Endometrium (tissue), 2 donors: ENCODE data around the gene FAAP20.

Experiments
- FAIRE-seq: peaks from 2 replicates; lab custom pipeline; 2012; peaks lifted over from hg19 to GRCh38; lab: Jason Lieb, UNC
- donor health status: control.
- donor health status: control.

FAAP20 gene

GRCh38 chr1:2194898-2195673 is 514 bp upstream of the FAAP20 start:
- FAIRE-seq = no peak

GRCh38 chr1:2193514-2194281 is 874 bp downstream of the FAAP20 start:
- no peak for FAIRE-seq

- FAIRE-seq = no peak
These were observed 2.3 kb downstream of the FAAP20 start for GRCh38 chr1:2192031-2192995.

- no peak for FAIRE-seq
These were observed 4.0 kb downstream of the FAAP20 start for GRCh38 chr1:2190491-2190976.

GRCh38 chr1:2189459-2190425 is 4.8 kb downstream of the FAAP20 start:
- FAIRE-seq = no peak

GRCh38 chr1:2188336-2188735 is 6.2 kb downstream of the FAAP20 start:
- FAIRE-seq = no peak

GRCh38 chr1:2187619-2188018 is 7.0 kb downstream of the FAAP20 start:
- no peak for FAIRE-seq

GRCh38 chr1:2186901-2187300 is 7.7 kb downstream of the FAAP20 start:
- FAIRE-seq = no peak

- FAIRE-seq = no peak
These were observed 8.4 kb downstream of the FAAP20 start for GRCh38 chr1:2185880-2186855.

- no peak for FAIRE-seq
These were observed 9.6 kb downstream of the FAAP20 start for GRCh38 chr1:2184934-2185333.

- no peak for FAIRE-seq
These were observed 10.0 kb downstream of the FAAP20 start for GRCh38 chr1:2184531-2184930.

- no peak for FAIRE-seq
These were observed 10.6 kb downstream of the FAAP20 start for GRCh38 chr1:2183937-2184334.

GRCh38 chr1:2182376-2182775 is 12.2 kb downstream of the FAAP20 start:
- no peak for FAIRE-seq

- FAIRE-seq = no peak
These were observed 12.8 kb downstream of the FAAP20 start for GRCh38 chr1:2181752-2182151.

GRCh38 chr1:2181271-2181670 is 13.3 kb downstream of the FAAP20 start:
- no peak for FAIRE-seq

- no peak for FAIRE-seq
These were observed 14.0 kb downstream of the FAAP20 start for GRCh38 chr1:2180297-2181245.

GRCh38 chr1:2179283-2180013 is 15.1 kb downstream of the FAAP20 start:
- no peak for FAIRE-seq

GRCh38 chr1:2178875-2179274 is 15.7 kb downstream of the FAAP20 start:
- no peak for FAIRE-seq
